GM23248 (cell line): ENCODE data around the gene CYP11A1. TPM values are rescaled to one million over a fixed set of nuclear protein-coding genes. Genes with fewer than 3 reads are reported as not detected.

Source experiments
- DNase-seq: peaks from one replicate; pipeline ENCODE4 v3.0.0-alpha.2; 2015
- H2AFZ ChIP-seq: fragments of 200-600 bp; sonication (generic); 2 replicates; pipeline ENCODE4 v1.6.1; 2016; ENCODE audit warnings: antibody characterized with exemption
- H3F3A ChIP-seq: fragments of 200-600 bp; sonication (generic); 2 replicates; pipeline ENCODE4 v1.6.1; 2016; ENCODE audit warnings: mild to moderate bottlenecking, antibody characterized with exemption, mixed run types; ENCODE audit not compliant: insufficient read depth
- H3K27ac ChIP-seq: fragments of 200-600 bp; sonication (generic); 2 replicates; pipeline ENCODE4 v1.5.1; 2016; ENCODE audit warnings: mild to moderate bottlenecking
- H3K27me3 ChIP-seq: fragments of 200-600 bp; sonication (generic); replicated peaks from 2 replicates; pipeline ENCODE4 v1.6.1; 2016; ENCODE audit warnings: mild to moderate bottlenecking; ENCODE audit not compliant: insufficient read depth
- H3K36me3 ChIP-seq: fragments of 200-600 bp; sonication (generic); 2 replicates; pipeline ENCODE4 v1.6.1; 2016; ENCODE audit warnings: low read depth, mild to moderate bottlenecking
- H3K4me1 ChIP-seq: fragments of 200-600 bp; sonication (generic); 2 replicates; pipeline ENCODE4 v1.6.1; 2016; ENCODE audit warnings: mild to moderate bottlenecking; ENCODE audit not compliant: insufficient read depth
- H3K4me2 ChIP-seq: fragments of 200-600 bp; sonication (generic); one replicate; pipeline ENCODE4 v1.6.1; 2016; ENCODE audit warnings: mild to moderate bottlenecking; ENCODE audit not compliant: unreplicated experiment
- H3K4me3 ChIP-seq: fragments of 200-600 bp; sonication (generic); 2 replicates; pipeline ENCODE4 v1.5.1; 2016; ENCODE audit warnings: mild to moderate bottlenecking
- H3K79me2 ChIP-seq: fragments of 200-600 bp; sonication (generic); 2 replicates; pipeline ENCODE4 v1.6.1; 2016; ENCODE audit warnings: mild to moderate bottlenecking; ENCODE audit not compliant: insufficient read depth
- H3K9ac ChIP-seq: fragments of 200-600 bp; sonication (generic); 2 replicates; pipeline ENCODE4 v1.6.1; 2016; ENCODE audit warnings: mild to moderate bottlenecking
- H3K9me2 ChIP-seq: fragments of 200-600 bp; sonication (generic); 2 replicates; pipeline ENCODE4 v1.6.1; 2016; ENCODE audit warnings: mixed run types, mild to moderate bottlenecking, moderate library complexity; ENCODE audit not compliant: insufficient read depth
- H3K9me3 ChIP-seq: fragments of 200-600 bp; sonication (generic); one replicate; pipeline ENCODE4 v1.6.1; 2017; ENCODE audit warnings: low read depth
- H4K20me1 ChIP-seq: fragments of 200-600 bp; sonication (generic); 2 replicates; pipeline ENCODE4 v1.6.0; 2016; ENCODE audit not compliant: insufficient read depth
- EZH2 ChIP-seq: fragments of 200-600 bp; sonication (generic); IDR thresholded peaks from 2 replicates; pipeline ENCODE4 v1.6.1; 2018; ENCODE audit warnings: antibody characterized with exemption, mild to moderate bottlenecking; ENCODE audit not compliant: insufficient read depth, poor library complexity, severe bottlenecking
- EZH2phosphoT487 ChIP-seq: fragments of 200-600 bp; sonication (generic); IDR thresholded peaks from 2 replicates; pipeline ENCODE4 v1.6.1; 2018; ENCODE audit warnings: antibody characterized with exemption, moderate library complexity, mild to moderate bottlenecking, low read depth; ENCODE audit not compliant: insufficient read depth
- WGBS, 2 experiments: methylation state at CpG; one replicate each; pipeline ENCODE4 v1.1.6; 2015 to 2017; ENCODE audit warnings: low lambda C conversion rate in 2 of 2, low coverage in 1 of 2; ENCODE audit errors: missing lambda C conversion rate in 2 of 2; 5-methylcytosine and 5-hydroxymethylcytosine counted together
- in situ Hi-C: fragments of 300-500 bp; cut with MboI; formaldehyde crosslinking; loops from 2 replicates; pipeline ENCODE4 v1.15.0; 2020
- polyA plus RNA-seq: library from polyadenylated mRNA; unstranded; fragments of >200 nt; fragmentation: Nextera tagmentation; extraction: Ambion mirVana; gene quantifications from 2 replicates; pipeline ENCODE4 v1.2.1, GENCODE V29; 2016
- total RNA-seq: library from RNA; depleted of rRNA; stranded (reverse); fragments of >200 nt; shearing (Covaris generic); gene quantifications from 2 replicates; pipeline ENCODE4 v1.2.3, GENCODE V29; 2014

Gene CYP11A1
- total and polyA plus RNA-seq, 2 experiments from 2014 or later, result 0.32 to 1.2 TPM

DNA sequence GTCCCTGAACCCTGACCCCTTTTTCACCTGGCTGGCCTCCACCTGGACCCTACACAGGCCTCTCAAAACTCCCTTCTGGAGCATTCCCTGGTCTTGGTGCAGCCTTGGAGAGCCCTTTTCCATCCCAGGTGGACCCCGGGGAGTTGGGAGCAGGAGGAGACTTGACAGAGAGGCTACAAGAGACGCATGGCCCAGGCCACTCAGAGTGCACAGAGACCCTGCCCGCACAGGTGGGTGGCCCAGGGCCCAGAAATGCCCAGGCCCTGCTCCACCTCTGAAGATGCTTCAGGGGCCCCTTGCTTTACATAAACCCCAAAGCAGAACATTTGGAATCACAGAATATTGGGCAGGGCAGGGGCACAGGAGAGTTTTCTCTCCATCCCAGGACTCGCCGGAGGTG lies 34.4 kb downstream of the CYP11A1 start:
- Histone ChIP-seq H3K79me2 (no peaks in the 10 kb centered on the region), H3K4me1 (0 out of 2 replicates have a peak, but pooled peaks cover 4% of the 10 kb centered on the region), H3K9me3 (no peaks in the 10 kb centered on the region), H2AFZ (no peak overlapping the region), H3F3A (no peaks in the 10 kb centered on the region), H4K20me1 (no peaks in the 10 kb centered on the region), H3K27me3 (no peaks in the 10 kb centered on the region), H3K9ac (no peak overlapping the region), H3K4me2 (no peak overlapping the region), H3K36me3 (no peaks in the 10 kb centered on the region), H3K4me3 (no peak overlapping the region), H3K27ac (no peak overlapping the region), H3K9me2 (no peaks in the 10 kb centered on the region)
- WGBS, 2 experiments, result 74 to 76% methylated on average over 5 of the region's 5 CpGs
- TF ChIP-seq EZH2phosphoT487 (no peak), EZH2 (no peak)
- DNase-seq, result no peak
- in situ Hi-C loops, result no loop called here

DNA sequence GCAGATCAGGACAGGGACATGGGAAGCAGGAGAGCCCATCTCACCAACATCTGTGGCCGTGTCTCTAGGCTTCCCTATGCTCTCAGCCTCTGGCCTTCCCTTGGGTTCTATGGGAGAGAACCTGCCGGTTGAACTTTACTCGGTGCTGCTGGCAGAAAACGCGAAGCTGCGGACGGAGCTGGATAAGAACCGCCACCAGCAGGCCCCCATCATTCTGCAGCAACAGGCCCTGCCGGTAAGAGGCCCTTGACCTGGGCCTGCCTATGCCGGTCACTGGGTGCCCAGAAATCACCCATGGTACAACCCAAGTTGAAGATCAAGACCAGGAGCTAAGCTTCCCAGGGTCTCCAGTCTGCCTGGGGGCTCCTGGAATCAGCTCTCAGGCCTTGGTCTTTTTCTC lies 34.8 kb downstream of the CYP11A1 start:
- H3K27me3 ChIP-seq, result no peaks in the 10 kb centered on the region
- no peaks in the 10 kb centered on the region for H3F3A ChIP-seq
- H3K36me3 ChIP-seq, result no peaks in the 10 kb centered on the region
- in situ Hi-C loops, result no loop called here
- no peak overlapping the region for H2AFZ ChIP-seq
- H3K4me2 ChIP-seq, result no peak overlapping the region
- H3K9me3 ChIP-seq, result no peaks in the 10 kb centered on the region
- H3K9ac ChIP-seq, result no peak overlapping the region
- H3K79me2 ChIP-seq, result no peaks in the 10 kb centered on the region
- H3K9me2 ChIP-seq, result no peaks in the 10 kb centered on the region
- H3K4me1 ChIP-seq, result 0 out of 2 replicates have a peak, but pooled peaks cover 4% of the 10 kb centered on the region
- DNase-seq, result no peak
- no peak overlapping the region for H3K27ac ChIP-seq
- H4K20me1 ChIP-seq, result no peaks in the 10 kb centered on the region
- WGBS, 2 experiments, result 89 to 91% methylated on average over 10 of the region's 10 CpGs
- no peak overlapping the region for H3K4me3 ChIP-seq
- TF ChIP-seq EZH2phosphoT487 (no peak), EZH2 (no peak)

- Histone ChIP-seq H3K27ac (no peak overlapping the region), H2AFZ (no peak overlapping the region), H3K9me2 (no peaks in the 10 kb centered on the region), H3F3A (no peaks in the 10 kb centered on the region), H3K36me3 (no peaks in the 10 kb centered on the region), H4K20me1 (no peaks in the 10 kb centered on the region), H3K4me1 (0 out of 2 replicates have a peak, but pooled peaks cover 4% of the 10 kb centered on the region), H3K4me2 (no peak overlapping the region), H3K9ac (no peak overlapping the region), H3K9me3 (no peaks in the 10 kb centered on the region), H3K27me3 (no peaks in the 10 kb centered on the region), H3K79me2 (no peaks in the 10 kb centered on the region), H3K4me3 (no peak overlapping the region)
- no peak for TF ChIP-seq EZH2
- TF ChIP-seq EZH2phosphoT487, result no peak
- WGBS, 2 experiments, result 94 to 96% methylated on average over 3 of the region's 3 CpGs
- in situ Hi-C loops, result no loop called here
- DNase-seq, result no peak
Observed at GRCh38 chr15:74332011-74332410, 35.4 kb downstream of the CYP11A1 start.

DNA sequence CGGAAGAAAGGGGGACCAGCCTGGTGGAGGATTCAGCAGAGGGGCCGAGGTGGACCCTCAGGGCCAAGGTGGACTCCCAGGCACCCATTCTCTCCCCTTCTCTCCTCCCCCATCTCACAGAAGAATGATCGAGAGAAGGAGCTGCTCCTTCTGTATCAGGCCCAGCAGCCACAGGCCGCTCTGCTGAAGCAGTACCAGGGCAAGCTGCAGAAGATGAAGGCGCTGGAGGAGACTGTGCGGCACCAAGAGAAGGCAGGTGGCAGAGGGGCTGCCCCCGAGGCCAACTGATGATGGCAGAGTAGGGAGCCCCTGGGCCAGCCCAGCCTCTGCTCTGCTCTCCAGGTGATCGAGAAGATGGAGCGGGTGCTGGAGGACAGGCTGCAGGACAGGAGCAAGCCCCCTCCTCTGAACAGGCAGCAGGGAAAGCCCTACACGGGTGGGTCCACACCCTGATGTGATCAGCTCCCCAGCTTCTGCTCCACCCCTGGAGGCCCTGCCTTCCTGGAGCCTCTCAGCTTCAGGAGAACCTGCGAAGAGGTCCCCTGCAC lies 36.5 kb downstream of the CYP11A1 start:
- Histone ChIP-seq H3K27me3 (no peaks in the 10 kb centered on the region; the same call in 1 of the 2 replicates), H3K4me2 (no peak overlapping the region), H3K4me1 (no peaks in the 10 kb centered on the region), H3K9me3 (no peaks in the 10 kb centered on the region), H3K79me2 (no peaks in the 10 kb centered on the region), H3K4me3 (no peak overlapping the region), H3K9ac (no peak overlapping the region), H3K36me3 (no peaks in the 10 kb centered on the region), H2AFZ (no peak overlapping the region), H4K20me1 (no peaks in the 10 kb centered on the region), H3K9me2 (no peaks in the 10 kb centered on the region), H3K27ac (no peak overlapping the region), H3F3A (no peaks in the 10 kb centered on the region)
- no peak for DNase-seq
- TF ChIP-seq EZH2phosphoT487, result no peak
- TF ChIP-seq EZH2, result no peak
- WGBS, 2 experiments, result 59 to 68% methylated on average over 9 to 11 of the region's 11 CpGs
- in situ Hi-C loops, result no loop called here
